Lung (tissue), 12 donors: ENCODE results near the gene VPS33A. TPM values are rescaled to one million over a fixed set of nuclear protein-coding genes. Genes with fewer than 3 reads are reported as not detected.

Experiments
- ATAC-seq: fragments of 200-7000 bp; cut with Tn5 transposase; one replicate; pipeline ENCODE4 v1.9.1; 2020; ENCODE audit warnings: moderate number of reproducible peaks; ENCODE audit not compliant: insufficient read depth, low FRiP score
- DNase-seq, 3 donors: peaks; one replicate each; pipeline ENCODE4 v3.0.0-alpha.2; 2013 to 2017
- H3K27ac ChIP-seq, 2 donors: one replicate each; pipeline ENCODE4 v1.5.1; 2013; ENCODE audit warnings: mild to moderate bottlenecking in 2 of 2, moderate library complexity in 2 of 2, control low read depth in 1 of 2, inconsistent platforms in 1 of 2, low read depth in 1 of 2, low read length in 1 of 2
- H3K27me3 ChIP-seq, 3 donors: one replicate each; pipeline ENCODE4 v1.5.1; 2013; ENCODE audit warnings: low read length in 2 of 3; ENCODE audit not compliant: control insufficient read depth in 3 of 3, insufficient read depth in 3 of 3
- H3K36me3 ChIP-seq, 4 donors: one replicate each; pipeline ENCODE4 v1.5.1; 2013; ENCODE audit warnings: low read length in 4 of 4, mild to moderate bottlenecking in 1 of 4, moderate library complexity in 1 of 4; ENCODE audit not compliant: control insufficient read depth in 4 of 4, insufficient read depth in 4 of 4
- H3K4me1 ChIP-seq, 5 donors: one replicate each; pipeline ENCODE4 v1.5.1; 2013; ENCODE audit warnings: low read length in 5 of 5, mild to moderate bottlenecking in 2 of 5, moderate library complexity in 1 of 5; ENCODE audit not compliant: control insufficient read depth in 5 of 5, insufficient read depth in 5 of 5
- H3K4me3 ChIP-seq: one replicate; pipeline ENCODE4 v1.5.1; 2013; ENCODE audit warnings: mild to moderate bottlenecking, control low read depth, moderate library complexity
- H3K9ac ChIP-seq, 2 donors: one replicate each; pipeline ENCODE4 v1.5.1; 2013; ENCODE audit warnings: low read length in 2 of 2, control low read depth in 1 of 2; ENCODE audit not compliant: insufficient read depth in 1 of 2
- H3K9me3 ChIP-seq, 4 donors: one replicate each; pipeline ENCODE4 v1.5.1; 2013; ENCODE audit warnings: low read length in 3 of 4, mild to moderate bottlenecking in 1 of 4, moderate library complexity in 1 of 4; ENCODE audit not compliant: control insufficient read depth in 4 of 4, insufficient read depth in 3 of 4
- WGBS, 2 donors: extraction: QIAGEN DNeasy Blood & Tissue Kit; methylation state at CpG; one replicate each; pipeline ENCODE4 v1.1.7; 2013; 5-methylcytosine and 5-hydroxymethylcytosine counted together
- polyA plus RNA-seq, 2 donors: library from polyadenylated mRNA; stranded (reverse); fragments of 200-250 nt; gene quantifications; one replicate each; pipeline ENCODE4 v1.2.1, GENCODE V29; 2013
- total RNA-seq, 2 donors: library from RNA; depleted of rRNA in 1 of 2; stranded (reverse); fragments of >200 nt in 1 of 2; gene quantifications; one replicate each; pipeline ENCODE4 v1.2.1, GENCODE V29; 2014 to 2021
- TF ChIP-seq, protein P1 (sequence below): IDR thresholded peaks from 2 replicates; pipeline ENCODE4 v1.5.1; 2012; ENCODE audit warnings: mild to moderate bottlenecking; ENCODE audit errors: control extremely low read depth, extremely low read depth
- donor health status: control.
- donor health status: control.
- donor health status: Bipolar disorder and iron deficiency.
- donor health status: healthy.
- donor health status: DM: yes; HTN: yes; CAD: no.

Gene VPS33A
- total and polyA plus RNA-seq, 4 donors, result 8.1 to 17.6 (median 15.4) TPM

DNA sequence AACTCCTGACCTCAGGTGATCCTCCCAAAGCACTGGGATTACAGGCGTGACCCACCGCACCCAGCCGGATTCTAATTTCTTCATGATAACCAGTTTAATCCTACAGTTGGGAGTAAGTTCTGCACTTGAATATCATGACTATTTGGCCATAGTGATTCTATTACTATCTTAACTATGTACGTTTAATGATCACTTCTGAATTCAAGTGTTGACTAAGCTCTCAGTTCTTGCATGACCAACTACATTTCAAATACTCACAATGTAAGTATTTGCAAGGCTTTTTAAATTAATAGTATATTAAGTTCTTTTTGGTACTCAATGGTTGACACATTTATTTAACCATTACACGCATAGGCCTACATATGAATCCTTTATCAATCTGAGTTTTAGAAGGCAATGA is 17.4 kb upstream of the VPS33A start:
- WGBS, 2 donors, result 70 to 93% methylated on average over 5 of the region's 5 CpGs
- Histone ChIP-seq H3K4me3 (no peak overlapping the region), H3K9me3 (no peaks in the 10 kb centered on the region), H3K36me3 (peaks cover 4 to 14% (median 10%) of the 10 kb centered on the region in 4 donors), H3K27ac (no peak overlapping the region), H3K4me1 (no peaks in the 10 kb centered on the region), H3K27me3 (no peaks in the 10 kb centered on the region), H3K9ac (no peak overlapping the region)
- DNase-seq, result peak in 1 of 3 donors; percentile 6
- no peak for ATAC-seq
- TF ChIP-seq, protein P1, sequence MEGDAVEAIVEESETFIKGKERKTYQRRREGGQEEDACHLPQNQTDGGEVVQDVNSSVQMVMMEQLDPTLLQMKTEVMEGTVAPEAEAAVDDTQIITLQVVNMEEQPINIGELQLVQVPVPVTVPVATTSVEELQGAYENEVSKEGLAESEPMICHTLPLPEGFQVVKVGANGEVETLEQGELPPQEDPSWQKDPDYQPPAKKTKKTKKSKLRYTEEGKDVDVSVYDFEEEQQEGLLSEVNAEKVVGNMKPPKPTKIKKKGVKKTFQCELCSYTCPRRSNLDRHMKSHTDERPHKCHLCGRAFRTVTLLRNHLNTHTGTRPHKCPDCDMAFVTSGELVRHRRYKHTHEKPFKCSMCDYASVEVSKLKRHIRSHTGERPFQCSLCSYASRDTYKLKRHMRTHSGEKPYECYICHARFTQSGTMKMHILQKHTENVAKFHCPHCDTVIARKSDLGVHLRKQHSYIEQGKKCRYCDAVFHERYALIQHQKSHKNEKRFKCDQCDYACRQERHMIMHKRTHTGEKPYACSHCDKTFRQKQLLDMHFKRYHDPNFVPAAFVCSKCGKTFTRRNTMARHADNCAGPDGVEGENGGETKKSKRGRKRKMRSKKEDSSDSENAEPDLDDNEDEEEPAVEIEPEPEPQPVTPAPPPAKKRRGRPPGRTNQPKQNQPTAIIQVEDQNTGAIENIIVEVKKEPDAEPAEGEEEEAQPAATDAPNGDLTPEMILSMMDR, result no peak

DNA sequence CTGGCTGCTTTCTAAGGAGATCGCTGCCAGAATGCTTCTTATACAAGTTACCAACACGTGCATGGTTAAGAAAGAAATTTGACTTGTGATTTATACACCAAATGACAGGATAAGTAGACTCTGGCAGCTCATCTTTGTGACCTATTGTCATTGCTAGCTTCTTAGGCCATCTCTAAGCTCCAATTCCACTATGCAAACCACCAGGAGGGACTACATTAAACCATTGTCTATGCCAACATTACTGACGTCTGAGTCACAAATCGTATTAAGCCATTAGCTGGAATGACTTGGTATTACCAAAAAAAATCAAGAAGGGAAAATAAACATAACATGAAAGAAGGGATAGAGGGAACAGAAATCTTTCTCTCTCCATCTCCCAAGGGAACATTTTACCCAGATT is 15.8 kb upstream of the VPS33A start:
- no peaks in the 10 kb centered on the region for H3K9me3 ChIP-seq
- H3K27me3 ChIP-seq, result no peaks in the 10 kb centered on the region
- ATAC-seq (no peak), DNase-seq (no peak)
- WGBS, 2 donors, result 75 to 89% methylated on average over 4 of the region's 4 CpGs
- no peak overlapping the region for H3K4me3 ChIP-seq
- peaks cover 4 to 19% (median 10%) of the 10 kb centered on the region in 4 donors for H3K36me3 ChIP-seq
- H3K9ac ChIP-seq, result no peak overlapping the region
- H3K27ac ChIP-seq, result no peak overlapping the region
- TF ChIP-seq, protein P1, result no peak
- no peaks in the 10 kb centered on the region for H3K4me1 ChIP-seq

DNA sequence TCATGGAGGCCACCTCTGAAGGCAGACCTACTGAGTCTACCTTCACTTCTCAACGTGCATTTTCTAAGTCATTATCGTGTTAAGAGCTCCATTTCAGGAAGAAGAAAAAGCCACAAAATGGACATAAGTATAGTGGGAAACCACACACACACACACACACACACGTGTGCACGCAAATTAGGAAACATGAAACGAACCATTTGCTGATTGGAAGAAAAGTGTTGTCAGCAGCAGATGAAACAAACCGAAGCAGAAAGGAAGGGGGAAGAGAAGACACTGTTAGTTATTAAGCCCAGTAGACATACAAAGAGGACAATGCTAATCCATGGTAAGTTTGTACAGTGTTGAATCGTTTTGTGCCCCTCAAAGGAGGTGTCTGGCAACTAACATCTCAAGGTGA is 9.9 kb upstream of the VPS33A start:
- H3K9ac ChIP-seq, result no peak overlapping the region
- WGBS, 2 donors, result 38 to 70% methylated on average over 7 of the region's 7 CpGs
- TF ChIP-seq, protein P1, result no peak
- no peaks in the 10 kb centered on the region for H3K9me3 ChIP-seq
- H3K27me3 ChIP-seq, result no peaks in the 10 kb centered on the region
- H3K4me3 ChIP-seq, result no peak overlapping the region
- peaks cover 0 to 28% (median 15%) of the 10 kb centered on the region in 4 donors for H3K36me3 ChIP-seq
- H3K4me1 ChIP-seq, result no peaks in the 10 kb centered on the region
- H3K27ac ChIP-seq, result no peak overlapping the region
- DNase-seq (no peak), ATAC-seq (no peak)

- H3K4me1 ChIP-seq, result no peaks in the 10 kb centered on the region
Measured at GRCh38 chr12:122275459-122275858, 9.2 kb upstream of the VPS33A start.

More at GRCh38 chr12:122275459-122275858, 9.2 kb upstream of the VPS33A start:
- 84 to 96% methylated on average over 8 of the region's 8 CpGs for WGBS, 2 donors
- Histone ChIP-seq H3K27me3 (no peaks in the 10 kb centered on the region), H3K27ac (no peak overlapping the region), H3K36me3 (peaks cover 0 to 22% (median 13%) of the 10 kb centered on the region in 4 donors), H3K9ac (no peak overlapping the region), H3K9me3 (no peaks in the 10 kb centered on the region), H3K4me3 (no peak overlapping the region)
- TF ChIP-seq, protein P1, result no peak
- DNase-seq, result no peak
- no peak for ATAC-seq
